T-helper 17 cell (primary cell): ENCODE measurements around the gene HERPUD1. TPM values are rescaled to one million over a fixed set of nuclear protein-coding genes. Genes with fewer than 3 reads are reported as not detected.
"Not testable (repeated sequence)": the region's sequence is repeated elsewhere in the genome, so short reads cannot be mapped to it uniquely, and the experiment has no call there.

Experiments used
- ATAC-seq: fragments of 150-1000 bp; cut with Tn5 transposase; 2 replicates; pipeline ENCODE4 v1.10.0; 2021; ENCODE audit warnings: mild to moderate bottlenecking, moderate library complexity
- DNase-seq, 3 donors: peaks; one replicate each; pipeline versions ENCODE4 v3.0.0 to v3.0.0-alpha.2; 2020 to 2021
- H3K9me3 ChIP-seq: one replicate; pipeline ENCODE4 v1.7.0; 2013; ENCODE audit warnings: low read length, mild to moderate bottlenecking; ENCODE audit not compliant: control insufficient read depth, poor library complexity, severe bottlenecking
- H3K27ac Mint-ChIP-seq: one replicate; pipeline ENCODE4 v1.8.0; 2022; ENCODE audit warnings: mild to moderate bottlenecking, moderate library complexity, mixed read lengths
- H3K27me3 Mint-ChIP-seq: one replicate; pipeline ENCODE4 v1.8.0; 2022; ENCODE audit warnings: mixed read lengths
- H3K36me3 Mint-ChIP-seq: one replicate; pipeline ENCODE4 v1.8.0; 2022; ENCODE audit warnings: low read depth, mixed read lengths
- H3K4me1 Mint-ChIP-seq: one replicate; pipeline ENCODE4 v1.8.0; 2022; ENCODE audit warnings: mild to moderate bottlenecking, mixed read lengths
- H3K4me3 Mint-ChIP-seq: one replicate; pipeline ENCODE4 v1.8.0; 2022; ENCODE audit warnings: mild to moderate bottlenecking, moderate library complexity, mixed read lengths
- total RNA-seq, 4 donors: library from RNA in 2 of 4; stranded (reverse) in 2 of 4; gene quantifications; one replicate each; pipeline ENCODE4 v1.2.3 and lab custom pipeline; 2022 to 2026

HERPUD1 gene, protein sequence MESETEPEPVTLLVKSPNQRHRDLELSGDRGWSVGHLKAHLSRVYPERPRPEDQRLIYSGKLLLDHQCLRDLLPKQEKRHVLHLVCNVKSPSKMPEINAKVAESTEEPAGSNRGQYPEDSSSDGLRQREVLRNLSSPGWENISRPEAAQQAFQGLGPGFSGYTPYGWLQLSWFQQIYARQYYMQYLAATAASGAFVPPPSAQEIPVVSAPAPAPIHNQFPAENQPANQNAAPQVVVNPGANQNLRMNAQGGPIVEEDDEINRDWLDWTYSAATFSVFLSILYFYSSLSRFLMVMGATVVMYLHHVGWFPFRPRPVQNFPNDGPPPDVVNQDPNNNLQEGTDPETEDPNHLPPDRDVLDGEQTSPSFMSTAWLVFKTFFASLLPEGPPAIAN
- total RNA-seq (100 to 1,000 TPM; 225 to 255 TPM), total RNA-seq (lab: John Stamatoyannopoulos, UW) (262 to 355 reads per million in 2 donors)

DNA sequence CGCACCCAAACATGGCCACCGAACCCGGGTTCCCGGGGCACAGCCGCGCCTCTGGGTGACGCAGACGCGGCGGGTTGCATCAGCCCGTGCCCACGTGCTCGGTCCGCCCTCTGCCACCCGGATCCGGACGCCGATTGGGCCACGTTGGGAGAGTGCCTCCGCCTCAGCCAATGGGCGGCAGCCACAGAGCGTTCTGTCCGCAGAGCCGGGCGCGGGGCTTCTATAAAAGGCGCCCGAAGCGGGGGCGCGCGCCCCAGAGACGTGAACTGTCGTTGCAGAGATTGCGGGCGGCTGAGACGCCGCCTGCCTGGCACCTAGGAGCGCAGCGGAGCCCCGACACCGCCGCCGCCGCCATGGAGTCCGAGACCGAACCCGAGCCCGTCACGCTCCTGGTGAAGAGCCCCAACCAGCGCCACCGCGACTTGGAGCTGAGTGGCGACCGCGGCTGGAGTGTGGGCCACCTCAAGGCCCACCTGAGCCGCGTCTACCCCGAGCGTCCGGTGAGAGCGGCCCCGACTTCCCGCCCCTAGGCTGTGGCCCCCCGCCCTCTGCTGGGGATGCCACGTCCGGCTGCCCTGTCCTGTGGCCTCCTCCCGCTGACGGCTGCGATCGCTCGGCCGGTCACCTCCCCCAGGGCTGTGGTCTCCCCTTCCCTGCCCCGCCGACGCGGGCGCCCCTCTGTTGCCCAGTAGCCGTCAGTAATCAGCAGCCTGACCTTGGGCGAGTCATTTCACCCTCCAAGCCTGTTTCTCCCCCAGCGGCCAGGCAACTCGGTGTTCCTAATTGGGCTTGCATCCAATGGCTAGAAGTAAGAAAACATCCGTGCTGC, at the start of gene HERPUD1:
Gene HERPUD1 (plus strand): TSS at position 251 of the 829 bp plus-strand sequence. CDS start 103 bp downstream, at position 354.
- peak; percentile 96 for ATAC-seq
- H3K36me3 Mint-ChIP-seq: peaks cover 8% of the 10 kb centered on the region
- H3K9me3 ChIP-seq: no peaks in the 10 kb centered on the region
- H3K27me3 Mint-ChIP-seq: no peaks in the 10 kb centered on the region
- H3K4me1 Mint-ChIP-seq: peaks cover 28% of the 10 kb centered on the region
- H3K4me3 Mint-ChIP-seq: peak within 1 kb of the TSS; percentile 96
- peak; percentile 98 to 99 (median 98) for DNase-seq
- H3K27ac Mint-ChIP-seq: peak within 1 kb of the TSS; percentile 99

DNA sequence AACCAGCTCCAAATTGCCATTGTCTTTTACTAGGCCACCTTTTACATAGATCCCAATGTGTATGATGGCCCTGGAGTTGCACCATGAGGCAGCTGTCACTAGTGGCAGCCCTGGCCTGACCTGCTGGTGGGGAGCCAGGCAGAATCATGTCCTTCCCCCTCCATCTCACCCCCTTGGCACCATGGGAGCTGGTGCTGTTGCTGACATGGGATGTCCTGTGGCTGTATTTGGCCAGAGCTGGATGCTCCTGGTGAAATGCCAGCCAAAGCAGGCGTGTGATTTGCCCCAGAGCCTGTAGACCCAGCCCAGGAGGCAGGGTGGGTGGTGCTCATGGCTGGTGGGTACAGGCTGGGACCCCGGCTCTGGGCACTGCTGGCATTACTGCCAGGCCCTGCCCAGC, 48.4 kb upstream of the HERPUD1 start:
- Mint-ChIP-seq H3K36me3 (no peaks in the 10 kb centered on the region), H3K4me1 (no peaks in the 10 kb centered on the region), H3K4me3 (no peak overlapping the region), H3K27ac (no peak overlapping the region), H3K27me3 (no peaks in the 10 kb centered on the region)
- ATAC-seq (no peak), DNase-seq (no peak)
- H3K9me3 ChIP-seq: no peaks in the 10 kb centered on the region

DNA sequence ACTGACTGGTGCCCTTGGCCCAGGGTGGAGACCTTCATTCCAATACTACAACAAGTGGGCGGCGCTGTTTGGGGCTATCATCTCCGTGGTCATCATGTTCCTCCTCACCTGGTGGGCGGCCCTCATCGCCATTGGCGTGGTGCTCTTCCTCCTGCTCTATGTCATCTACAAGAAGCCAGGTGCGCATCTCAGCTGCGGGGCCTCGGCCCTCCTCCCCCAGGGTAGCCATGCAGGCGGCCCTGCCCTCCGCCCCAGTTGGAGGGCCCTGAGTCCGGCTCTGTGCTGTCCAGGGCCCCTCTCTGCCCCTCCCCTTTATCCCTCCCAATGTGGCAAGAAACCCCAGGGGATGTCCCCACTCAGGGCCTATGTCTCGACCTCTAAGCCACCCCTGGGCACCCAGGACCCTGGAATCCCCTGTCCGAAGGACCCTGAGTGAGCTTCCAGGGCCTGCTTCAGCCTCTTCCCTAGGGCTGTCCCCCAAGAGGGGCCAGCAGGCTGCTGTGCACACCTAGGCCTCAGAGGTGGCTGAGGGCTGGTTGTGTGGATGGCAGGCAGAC, 47.8 kb upstream of the HERPUD1 start:
- Mint-ChIP-seq H3K27me3 (no peaks in the 10 kb centered on the region), H3K4me1 (no peaks in the 10 kb centered on the region), H3K4me3 (no peak overlapping the region), H3K27ac (no peak overlapping the region), H3K36me3 (no peaks in the 10 kb centered on the region)
- no peaks in the 10 kb centered on the region for H3K9me3 ChIP-seq
- DNase-seq (no peak), ATAC-seq (no peak)

DNA sequence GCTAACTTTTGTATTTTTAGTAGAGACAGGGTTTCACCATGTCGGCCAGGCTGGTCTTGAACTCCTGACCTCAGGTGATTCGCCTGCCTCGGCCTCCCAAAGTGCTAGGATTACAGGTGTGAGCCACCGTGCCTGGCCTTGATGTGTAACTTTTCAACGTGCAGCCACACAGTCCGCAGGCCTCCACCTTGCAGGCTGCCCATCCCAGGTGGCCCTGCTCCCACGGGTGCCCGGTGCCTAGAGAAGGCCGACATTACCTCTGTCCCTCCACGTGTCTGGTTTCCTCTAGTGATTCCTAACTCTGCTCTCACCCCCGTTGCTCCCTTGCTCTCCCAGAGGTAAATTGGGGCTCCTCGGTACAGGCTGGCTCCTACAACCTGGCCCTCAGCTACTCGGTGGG, 47.0 kb upstream of the HERPUD1 start:
- not testable (repeated sequence) for DNase-seq, H3K36me3 Mint-ChIP-seq, H3K9me3 ChIP-seq, H3K4me3 Mint-ChIP-seq, H3K4me1 Mint-ChIP-seq, ATAC-seq, H3K27ac Mint-ChIP-seq, H3K27me3 Mint-ChIP-seq

DNA sequence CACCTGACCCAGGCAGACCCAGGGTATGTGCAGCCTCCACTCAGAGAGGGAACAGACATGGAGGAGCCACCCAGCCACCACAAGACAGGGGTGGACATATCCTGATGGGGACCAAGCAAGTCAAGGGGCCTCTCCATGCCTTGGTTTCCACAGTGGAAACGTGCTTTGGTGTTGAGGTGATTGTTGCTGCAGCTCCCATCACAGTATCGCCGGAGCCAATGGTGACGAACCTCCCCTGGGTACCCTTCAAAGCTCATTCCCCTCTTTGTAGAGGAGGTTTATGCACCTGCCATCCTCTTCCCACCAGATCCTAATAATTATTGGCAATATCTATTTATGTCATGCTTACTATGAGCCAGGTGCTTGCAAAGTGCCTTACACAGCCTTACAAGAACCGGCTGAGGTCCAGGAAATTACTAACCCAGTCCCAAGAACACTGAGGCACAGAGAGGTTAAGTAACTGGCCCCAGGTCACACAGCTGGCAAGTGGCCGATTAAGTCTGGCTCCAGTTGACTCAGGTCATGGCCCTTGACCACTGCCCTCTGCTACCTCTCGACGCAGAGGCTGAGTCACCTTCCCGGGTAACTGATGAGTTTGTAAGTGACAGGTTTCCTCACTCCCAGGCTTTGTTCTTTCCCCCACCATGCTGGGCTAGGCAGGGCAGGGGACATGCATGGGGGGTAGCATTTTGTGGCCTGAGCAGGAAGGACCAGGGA, 46.3 kb upstream of the HERPUD1 start:
- Mint-ChIP-seq H3K27me3 (no peaks in the 10 kb centered on the region), H3K4me1 (no peaks in the 10 kb centered on the region), H3K4me3 (no peak overlapping the region), H3K36me3 (no peaks in the 10 kb centered on the region), H3K27ac (no peak overlapping the region)
- DNase-seq: no peak
- H3K9me3 ChIP-seq: no peaks in the 10 kb centered on the region
- no peak for ATAC-seq

DNA sequence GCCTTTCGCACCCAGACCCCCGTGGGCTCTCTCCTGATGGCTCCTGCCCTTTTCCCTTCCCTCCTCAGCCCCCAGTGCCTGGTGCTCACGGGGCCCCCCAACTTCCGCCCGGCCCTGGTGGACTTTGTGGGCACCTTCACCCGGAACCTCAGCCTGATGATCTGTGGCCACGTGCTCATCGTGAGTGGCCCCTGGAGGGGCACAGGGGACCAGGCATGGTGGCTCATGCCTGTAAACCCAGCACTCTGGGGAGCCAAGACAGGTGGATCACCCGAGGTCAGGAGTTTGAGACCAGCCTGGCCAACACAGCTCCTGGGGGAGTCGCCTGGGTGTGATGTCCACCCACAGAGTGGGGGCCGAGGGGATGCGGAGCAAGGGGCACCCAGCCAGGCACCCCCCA, 45.6 kb upstream of the HERPUD1 start:
- no peak for ATAC-seq
- no peaks in the 10 kb centered on the region for H3K9me3 ChIP-seq
- H3K27ac Mint-ChIP-seq: no peak overlapping the region
- no peaks in the 10 kb centered on the region for H3K36me3 Mint-ChIP-seq
- no peak for DNase-seq
- H3K4me1 Mint-ChIP-seq: no peaks in the 10 kb centered on the region
- no peaks in the 10 kb centered on the region for H3K27me3 Mint-ChIP-seq
- no peak overlapping the region for H3K4me3 Mint-ChIP-seq

DNA sequence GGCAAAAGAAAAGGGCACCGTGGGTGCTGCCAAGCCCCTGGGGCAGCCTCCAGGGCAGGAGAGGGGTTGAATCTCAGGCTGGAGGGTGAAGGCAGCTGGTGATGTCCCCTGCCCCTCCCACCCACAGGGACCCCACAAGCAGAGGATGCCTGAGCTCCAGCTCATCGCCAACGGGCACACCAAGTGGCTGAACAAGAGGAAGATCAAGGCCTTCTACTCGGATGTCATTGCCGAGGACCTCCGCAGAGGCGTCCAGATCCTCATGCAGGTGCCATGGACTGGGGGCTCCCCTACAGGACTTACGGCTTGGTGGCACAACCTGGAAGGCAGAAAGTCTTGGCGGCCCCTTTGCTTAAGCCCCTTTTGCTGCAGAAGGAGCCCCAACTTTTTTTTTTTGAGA, 45.1 kb upstream of the HERPUD1 start:
- ATAC-seq: no peak
- no peaks in the 10 kb centered on the region for H3K27me3 Mint-ChIP-seq
- DNase-seq: no peak
- H3K9me3 ChIP-seq: no peaks in the 10 kb centered on the region
- no peaks in the 10 kb centered on the region for H3K4me1 Mint-ChIP-seq
- no peaks in the 10 kb centered on the region for H3K36me3 Mint-ChIP-seq
- no peak overlapping the region for H3K4me3 Mint-ChIP-seq
- H3K27ac Mint-ChIP-seq: no peak overlapping the region

DNA sequence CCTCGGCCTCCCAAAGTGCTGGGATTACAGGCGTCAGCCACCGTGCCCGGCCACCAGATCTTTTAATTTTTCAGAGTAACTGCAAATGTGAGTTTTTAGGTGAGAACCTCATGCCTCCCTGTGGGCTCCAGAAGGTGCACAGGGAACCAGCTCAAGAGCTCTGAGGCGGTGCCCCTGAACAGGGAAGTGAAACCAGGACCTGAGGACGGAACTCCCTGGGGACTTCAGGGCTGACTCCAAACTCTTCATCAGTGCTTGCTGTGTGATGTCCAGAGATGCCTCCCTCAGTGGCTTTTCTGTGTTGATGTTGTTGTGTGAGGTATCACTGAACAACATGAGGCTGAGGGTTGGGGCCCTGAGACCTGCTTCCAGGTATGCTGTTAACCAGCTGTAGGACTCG, 43.1 kb upstream of the HERPUD1 start:
- Mint-ChIP-seq H3K4me3 (no peak overlapping the region), H3K27ac (no peak overlapping the region), H3K36me3 (no peaks in the 10 kb centered on the region), H3K27me3 (no peaks in the 10 kb centered on the region), H3K4me1 (no peaks in the 10 kb centered on the region)
- ATAC-seq (peak; percentile 42), DNase-seq (no peak)
- H3K9me3 ChIP-seq: no peaks in the 10 kb centered on the region

DNA sequence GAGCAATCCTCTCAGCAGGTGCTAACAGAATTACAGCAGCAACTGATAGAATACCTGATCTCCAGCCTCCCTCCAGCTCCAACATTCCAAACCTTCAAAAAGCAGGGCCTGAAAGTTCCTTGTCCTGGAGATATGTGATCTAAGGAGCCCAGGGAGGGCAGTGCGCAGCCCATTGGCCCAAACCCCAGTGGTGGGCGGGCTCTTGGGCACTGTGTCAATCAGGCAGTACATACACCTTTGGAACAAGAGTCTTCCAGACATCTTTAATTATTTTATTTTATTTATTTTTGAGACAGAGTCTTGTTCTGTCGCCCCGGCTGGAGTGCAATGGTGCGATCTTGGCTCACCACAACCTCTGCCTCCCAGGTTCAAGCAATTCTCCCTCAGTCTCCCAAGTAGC, 42.7 kb upstream of the HERPUD1 start:
- H3K4me1 Mint-ChIP-seq: no peaks in the 10 kb centered on the region
- no peak overlapping the region for H3K27ac Mint-ChIP-seq
- no peaks in the 10 kb centered on the region for H3K9me3 ChIP-seq
- H3K36me3 Mint-ChIP-seq: no peaks in the 10 kb centered on the region
- H3K27me3 Mint-ChIP-seq: no peaks in the 10 kb centered on the region
- no peak for DNase-seq
- no peak for ATAC-seq
- H3K4me3 Mint-ChIP-seq: no peak overlapping the region

DNA sequence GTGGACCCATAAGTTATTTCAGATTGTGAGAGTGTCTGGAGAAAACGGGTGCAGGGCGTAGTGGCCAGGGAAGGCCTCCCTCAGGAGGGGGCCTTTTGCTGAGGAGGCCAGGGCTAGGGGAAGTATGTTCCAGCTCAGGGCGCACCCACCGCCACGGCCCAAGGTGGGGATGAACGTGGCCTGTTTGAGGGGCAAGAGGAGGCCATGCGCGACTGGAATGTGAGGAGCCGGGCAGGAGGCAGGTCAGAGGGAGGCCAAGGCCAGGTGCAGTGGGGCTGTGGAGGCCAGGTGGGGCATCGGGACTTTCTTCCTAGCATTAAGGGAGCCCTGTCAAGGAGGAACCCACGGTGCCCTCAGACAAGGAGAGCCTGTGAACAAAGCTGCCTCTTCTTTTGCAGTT, 40.3 kb upstream of the HERPUD1 start:
- H3K36me3 Mint-ChIP-seq: no peaks in the 10 kb centered on the region
- H3K4me3 Mint-ChIP-seq: no peak overlapping the region
- no peaks in the 10 kb centered on the region for H3K27me3 Mint-ChIP-seq
- no peaks in the 10 kb centered on the region for H3K4me1 Mint-ChIP-seq
- ATAC-seq (no peak), DNase-seq (no peak)
- no peak overlapping the region for H3K27ac Mint-ChIP-seq
- no peaks in the 10 kb centered on the region for H3K9me3 ChIP-seq

DNA sequence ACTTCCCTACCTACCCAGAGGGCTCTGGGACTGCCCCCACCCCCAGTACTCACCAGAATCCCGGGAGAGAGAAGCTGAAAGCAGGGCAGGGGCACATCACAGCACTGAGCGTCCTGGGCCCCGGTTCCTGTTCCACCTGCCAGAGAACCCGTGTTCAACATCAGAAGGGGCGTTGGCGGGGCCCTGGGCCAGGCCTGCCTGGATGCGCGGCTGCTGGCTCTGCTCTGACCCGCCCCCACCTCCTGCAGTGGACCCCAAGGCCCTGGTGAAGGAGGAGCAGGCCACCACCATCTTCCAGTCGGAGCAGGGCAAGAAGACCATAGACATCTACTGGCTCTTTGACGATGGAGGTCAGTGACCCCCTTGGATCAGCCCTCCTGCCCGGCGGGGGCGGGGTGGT, 39.2 kb upstream of the HERPUD1 start:
- H3K27me3 Mint-ChIP-seq: no peaks in the 10 kb centered on the region
- peaks cover 1% of the 10 kb centered on the region for H3K4me1 Mint-ChIP-seq
- H3K27ac Mint-ChIP-seq: no peak overlapping the region
- ATAC-seq (no peak), DNase-seq (no peak)
- no peaks in the 10 kb centered on the region for H3K36me3 Mint-ChIP-seq
- H3K4me3 Mint-ChIP-seq: no peak overlapping the region
- H3K9me3 ChIP-seq: no peaks in the 10 kb centered on the region

DNA sequence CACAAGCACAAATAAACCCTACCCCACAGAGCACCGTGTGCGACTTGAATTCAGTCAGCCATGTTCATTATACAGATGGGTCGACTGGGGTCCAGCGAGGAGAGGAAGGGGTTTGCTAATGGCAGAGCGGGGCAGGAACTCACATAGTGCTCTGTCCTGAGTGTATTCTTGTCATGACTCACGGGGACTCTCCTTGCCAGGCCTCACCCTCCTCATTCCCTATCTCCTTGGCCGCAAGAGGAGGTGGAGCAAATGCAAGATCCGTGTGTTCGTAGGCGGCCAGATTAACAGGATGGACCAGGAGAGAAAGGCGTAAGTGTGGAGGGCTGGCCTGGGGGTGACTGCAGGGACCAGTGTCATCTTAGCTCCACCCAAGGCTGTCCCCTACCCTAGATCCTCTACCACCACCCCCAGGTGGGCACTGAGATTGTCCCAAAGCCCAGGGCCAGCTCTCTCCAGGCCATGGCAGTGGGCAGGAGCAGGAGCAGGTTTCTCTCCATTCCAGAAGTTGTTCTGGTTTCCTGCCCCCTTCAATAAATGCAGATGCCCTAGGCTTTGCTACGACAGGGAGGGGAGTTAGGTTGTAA, 37.5 kb upstream of the HERPUD1 start:
- no peaks in the 10 kb centered on the region for H3K9me3 ChIP-seq
- DNase-seq: no peak
- no peak overlapping the region for H3K4me3 Mint-ChIP-seq
- H3K27ac Mint-ChIP-seq: no peak overlapping the region
- no peak for ATAC-seq
- H3K36me3 Mint-ChIP-seq: no peaks in the 10 kb centered on the region
- no peaks in the 10 kb centered on the region for H3K27me3 Mint-ChIP-seq
- peaks cover 11% of the 10 kb centered on the region for H3K4me1 Mint-ChIP-seq

DNA sequence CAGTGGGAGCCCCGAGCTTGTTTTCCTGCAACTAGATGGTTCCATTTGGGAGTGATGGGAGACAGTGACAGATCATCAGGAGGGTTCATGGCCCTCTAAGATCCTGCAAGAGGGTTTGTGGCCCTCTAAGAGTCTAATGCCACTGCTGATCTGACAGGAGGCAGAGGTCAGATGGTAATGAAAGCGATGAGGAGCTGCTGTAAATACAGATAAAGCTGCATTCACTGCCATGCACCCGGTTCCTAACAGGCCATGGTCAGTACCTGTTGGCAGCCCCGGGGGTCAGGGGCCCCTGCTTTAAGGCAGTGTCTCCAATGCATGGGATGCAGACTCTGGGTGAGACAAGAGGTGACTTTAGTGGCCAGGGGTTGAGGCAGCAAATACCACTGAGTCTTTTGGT, 36.1 kb upstream of the HERPUD1 start:
- ATAC-seq (no peak), DNase-seq (no peak)
- no peaks in the 10 kb centered on the region for H3K9me3 ChIP-seq
- H3K4me1 Mint-ChIP-seq: peaks cover 22% of the 10 kb centered on the region
- no peaks in the 10 kb centered on the region for H3K27me3 Mint-ChIP-seq
- H3K4me3 Mint-ChIP-seq: no peak overlapping the region
- peak overlapping the region; percentile 2 for H3K27ac Mint-ChIP-seq
- H3K36me3 Mint-ChIP-seq: no peaks in the 10 kb centered on the region
